Activated CD8-positive, alpha-beta memory T cell treated with anti-CD3 and anti-CD28 coated beads for 4 hours (primary cell): Measurements from ENCODE around the gene FAM187B.

Source experiments
- DNase-seq, 2 donors: peaks; one replicate each; pipeline ENCODE4 v3.0.0-alpha.2; 2020; ENCODE audit warnings: low read depth in 2 of 2

FAM187B gene

GRCh38 chr19:35178701-35179100, 49.8 kb downstream of the FAM187B start:
- no peak for DNase-seq

GRCh38 chr19:35177377-35178274, 50.9 kb downstream of the FAM187B start:
- no peak for DNase-seq

- no peak for DNase-seq
Measured at GRCh38 chr19:35176181-35176570, 52.4 kb downstream of the FAM187B start.
